ENCODE results near the gene PITPNC1. TPM values are rescaled to one million over a fixed set of nuclear protein-coding genes. Genes with fewer than 3 reads are reported as not detected.
"Not testable (repeated sequence)": the region's sequence is repeated elsewhere in the genome, so short reads cannot be mapped to it uniquely, and the experiment has no call there.

PITPNC1 gene
- total RNA-seq, 1 donor from 2014 or later, result 25.4 TPM

DNA sequence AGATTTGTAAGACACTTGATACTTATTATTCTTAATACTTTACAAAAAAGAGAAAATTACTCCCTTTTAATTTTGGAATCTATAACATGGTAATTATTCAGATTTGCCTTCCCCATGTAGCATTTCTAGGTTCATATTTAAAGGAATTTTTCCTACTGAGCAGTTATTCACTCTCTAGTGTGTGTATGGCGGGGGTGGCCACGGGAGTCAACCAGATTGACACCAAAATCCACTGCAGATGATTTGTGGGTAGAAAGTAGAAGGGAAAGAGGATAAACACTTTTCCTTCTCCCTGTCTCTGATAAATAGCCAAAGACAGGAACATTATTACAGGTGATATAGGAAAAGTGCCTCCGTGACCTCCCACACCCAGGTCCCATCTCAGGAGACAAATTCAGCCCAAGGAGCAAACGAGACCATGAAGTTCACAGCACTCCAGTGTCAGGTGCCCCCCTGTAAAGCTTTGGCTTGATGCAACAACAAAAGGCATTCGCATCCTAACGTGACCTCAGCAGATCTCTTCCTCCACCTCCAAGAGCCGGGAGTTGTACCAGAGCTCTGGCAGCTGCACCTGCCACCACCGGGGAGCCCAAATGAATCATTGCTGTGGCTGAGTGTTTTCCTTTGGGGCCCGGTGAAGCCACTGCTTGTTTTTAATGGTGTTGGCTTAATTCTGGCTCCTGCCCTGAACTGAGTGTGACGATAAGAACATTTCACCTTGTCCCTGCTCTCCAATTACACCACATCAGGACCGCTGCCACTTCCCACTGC is 248.0 kb downstream of the PITPNC1 start:
- ATAC-seq (no peak), DNase-seq (no peak)
- no peaks in the 10 kb centered on the region for H3K4me1 ChIP-seq
- H3K27me3 ChIP-seq, result no peaks in the 10 kb centered on the region
- H3K36me3 ChIP-seq, result no peaks in the 10 kb centered on the region
- H3K27ac ChIP-seq, result no peak overlapping the region
- TF ChIP-seq, protein P1, sequence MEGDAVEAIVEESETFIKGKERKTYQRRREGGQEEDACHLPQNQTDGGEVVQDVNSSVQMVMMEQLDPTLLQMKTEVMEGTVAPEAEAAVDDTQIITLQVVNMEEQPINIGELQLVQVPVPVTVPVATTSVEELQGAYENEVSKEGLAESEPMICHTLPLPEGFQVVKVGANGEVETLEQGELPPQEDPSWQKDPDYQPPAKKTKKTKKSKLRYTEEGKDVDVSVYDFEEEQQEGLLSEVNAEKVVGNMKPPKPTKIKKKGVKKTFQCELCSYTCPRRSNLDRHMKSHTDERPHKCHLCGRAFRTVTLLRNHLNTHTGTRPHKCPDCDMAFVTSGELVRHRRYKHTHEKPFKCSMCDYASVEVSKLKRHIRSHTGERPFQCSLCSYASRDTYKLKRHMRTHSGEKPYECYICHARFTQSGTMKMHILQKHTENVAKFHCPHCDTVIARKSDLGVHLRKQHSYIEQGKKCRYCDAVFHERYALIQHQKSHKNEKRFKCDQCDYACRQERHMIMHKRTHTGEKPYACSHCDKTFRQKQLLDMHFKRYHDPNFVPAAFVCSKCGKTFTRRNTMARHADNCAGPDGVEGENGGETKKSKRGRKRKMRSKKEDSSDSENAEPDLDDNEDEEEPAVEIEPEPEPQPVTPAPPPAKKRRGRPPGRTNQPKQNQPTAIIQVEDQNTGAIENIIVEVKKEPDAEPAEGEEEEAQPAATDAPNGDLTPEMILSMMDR (IDR thresholded peaks at IDR 0.05), result no peak
- intact Hi-C loops (cut with DNase I), result no loop called here
- no peak overlapping the region for H3K4me3 ChIP-seq
- no peaks in the 10 kb centered on the region for H3K9me3 ChIP-seq

- Histone ChIP-seq H3K4me1 (no peaks in the 10 kb centered on the region), H3K9me3 (no peaks in the 10 kb centered on the region), H3K4me3 (no peak overlapping the region), H3K27ac (no peak overlapping the region), H3K36me3 (no peaks in the 10 kb centered on the region), H3K27me3 (no peaks in the 10 kb centered on the region)
- intact Hi-C loops (cut with DNase I), result no loop called here
- ATAC-seq, result no peak
- no peak for DNase-seq
- TF ChIP-seq, protein P1 (IDR thresholded peaks at IDR 0.05), result no peak
These were observed 248.9 kb downstream of the PITPNC1 start for GRCh38 chr17:67625971-67626370.

DNA sequence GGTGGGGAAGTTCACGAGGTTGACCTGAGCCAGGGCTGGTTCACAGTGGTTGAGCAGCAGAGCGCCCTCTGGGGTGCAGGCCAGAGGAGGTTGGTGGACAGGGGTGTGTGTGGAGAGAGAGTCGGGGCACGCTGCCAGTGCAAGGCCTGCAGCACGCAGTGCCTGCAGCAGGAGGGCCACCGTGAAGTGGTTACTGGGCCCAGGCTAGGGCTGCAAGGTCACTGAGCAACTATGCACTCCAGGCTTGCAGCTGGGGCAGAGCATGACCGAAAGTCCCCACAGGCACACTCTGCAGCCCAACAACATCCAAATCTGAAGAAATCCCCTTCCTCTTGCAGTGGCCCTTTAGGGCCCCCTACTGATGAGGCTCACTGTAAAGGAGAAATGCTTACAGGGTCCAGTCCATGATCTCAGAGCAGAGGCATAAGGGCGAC is 251.5 kb downstream of the PITPNC1 start:
- H3K27ac ChIP-seq, result no peak overlapping the region
- DNase-seq, result peak; percentile 71

DNA sequence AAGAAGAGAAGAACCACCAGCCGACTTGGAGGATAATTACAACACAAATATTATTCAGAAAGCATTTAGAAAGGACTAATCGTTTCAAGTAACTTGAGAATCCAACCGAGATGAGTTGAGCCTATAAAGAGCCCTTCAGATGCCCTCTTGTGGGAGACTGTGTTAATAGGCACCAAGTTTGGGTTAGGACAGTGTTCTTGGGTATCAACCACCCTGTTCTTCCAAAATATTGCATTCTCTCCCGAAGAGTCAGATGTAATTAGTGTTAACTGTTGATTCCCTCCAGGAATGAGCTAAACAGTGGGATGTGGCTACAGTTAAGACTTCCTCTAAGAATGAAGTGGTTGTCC is 252.9 kb downstream of the PITPNC1 start:
- H3K27ac ChIP-seq, result no peak overlapping the region
- TF ChIP-seq, protein P1 (IDR thresholded peaks at IDR 0.05), result peak; percentile 42
- ATAC-seq (peak; percentile 62), DNase-seq (no peak)
- H3K9me3 ChIP-seq, result no peaks in the 10 kb centered on the region
- no peaks in the 10 kb centered on the region for H3K27me3 ChIP-seq
- no peaks in the 10 kb centered on the region for H3K4me1 ChIP-seq
- H3K36me3 ChIP-seq, result peaks cover 5% of the 10 kb centered on the region
- no peak overlapping the region for H3K4me3 ChIP-seq
- intact Hi-C loops (cut with DNase I), result no loop called here

More for the DNA sequence above, 251.5 kb downstream of the PITPNC1 start:
- Histone ChIP-seq H3K9me3 (no peaks in the 10 kb centered on the region), H3K4me3 (no peak overlapping the region), H3K4me1 (no peaks in the 10 kb centered on the region), H3K27me3 (no peaks in the 10 kb centered on the region), H3K36me3 (peaks cover 5% of the 10 kb centered on the region)
- intact Hi-C loops (cut with DNase I), result no loop called here
- peak; percentile 68 for ATAC-seq
- TF ChIP-seq, protein P1 (IDR thresholded peaks at IDR 0.05), result no peak

DNA sequence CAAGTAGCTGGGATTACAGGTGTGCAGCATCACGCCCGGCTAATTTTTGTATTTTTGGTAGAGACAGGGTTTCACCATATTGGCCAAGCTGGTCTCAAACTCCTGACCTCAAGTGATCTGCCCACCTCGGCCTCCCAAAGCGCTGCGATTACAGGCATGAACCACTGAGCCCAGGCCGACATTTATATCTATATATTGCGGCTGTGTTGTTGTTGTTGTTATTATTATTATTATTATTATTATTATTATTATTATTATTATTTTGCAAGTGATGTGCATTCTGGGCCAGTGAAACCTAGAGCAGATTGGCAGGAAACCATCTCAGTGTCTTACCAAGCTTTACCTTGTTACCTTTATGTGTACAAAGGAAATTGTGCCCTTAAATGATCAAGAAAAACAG is 253.8 kb downstream of the PITPNC1 start:
- H3K27me3 ChIP-seq; DNase-seq; H3K4me1 ChIP-seq; intact Hi-C loops (cut with DNase I); H3K27ac ChIP-seq; H3K4me3 ChIP-seq; H3K9me3 ChIP-seq; ATAC-seq; H3K36me3 ChIP-seq: not testable (repeated sequence)

DNA sequence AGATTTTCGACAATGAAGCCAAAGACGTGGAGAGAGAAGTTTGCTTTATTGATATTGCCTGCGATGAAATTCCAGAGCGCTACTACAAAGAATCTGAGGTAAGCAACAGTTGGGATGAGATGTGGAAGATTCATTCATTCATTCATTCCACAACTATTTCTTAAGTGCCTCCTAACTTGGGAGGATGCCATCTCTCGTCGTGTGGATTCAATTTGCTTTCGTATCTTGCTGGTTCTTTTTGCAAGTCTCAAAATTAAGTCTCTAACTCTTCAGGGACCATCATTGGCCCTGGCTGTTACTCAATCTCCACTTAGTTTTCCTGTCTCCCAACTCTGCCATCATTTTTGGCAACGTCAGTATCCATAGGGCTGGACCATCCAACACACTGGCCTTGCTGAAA is 255.1 kb downstream of the PITPNC1 start:
- no peaks in the 10 kb centered on the region for H3K9me3 ChIP-seq
- H3K27ac ChIP-seq, result no peak overlapping the region
- DNase-seq (no peak), ATAC-seq (no peak)
- H3K36me3 ChIP-seq, result peaks cover 5% of the 10 kb centered on the region
- no peaks in the 10 kb centered on the region for H3K27me3 ChIP-seq
- TF ChIP-seq, protein P1 (IDR thresholded peaks at IDR 0.05), result no peak
- no peak overlapping the region for H3K4me3 ChIP-seq
- peaks cover 2% of the 10 kb centered on the region for H3K4me1 ChIP-seq
- intact Hi-C loops (cut with DNase I), result no loop called here

Data from upper lobe of right lung (tissue), 1 donor.